DLD1 (cell line): ENCODE results near the gene ZNF273.

Source experiments
- in situ Hi-C: cut with HindIII; loops from 2 replicates; pipeline ENCODE4 v1.10.0; 2017; ENCODE audit warnings: low sequenced_read_pairs

ZNF273 gene

DNA sequence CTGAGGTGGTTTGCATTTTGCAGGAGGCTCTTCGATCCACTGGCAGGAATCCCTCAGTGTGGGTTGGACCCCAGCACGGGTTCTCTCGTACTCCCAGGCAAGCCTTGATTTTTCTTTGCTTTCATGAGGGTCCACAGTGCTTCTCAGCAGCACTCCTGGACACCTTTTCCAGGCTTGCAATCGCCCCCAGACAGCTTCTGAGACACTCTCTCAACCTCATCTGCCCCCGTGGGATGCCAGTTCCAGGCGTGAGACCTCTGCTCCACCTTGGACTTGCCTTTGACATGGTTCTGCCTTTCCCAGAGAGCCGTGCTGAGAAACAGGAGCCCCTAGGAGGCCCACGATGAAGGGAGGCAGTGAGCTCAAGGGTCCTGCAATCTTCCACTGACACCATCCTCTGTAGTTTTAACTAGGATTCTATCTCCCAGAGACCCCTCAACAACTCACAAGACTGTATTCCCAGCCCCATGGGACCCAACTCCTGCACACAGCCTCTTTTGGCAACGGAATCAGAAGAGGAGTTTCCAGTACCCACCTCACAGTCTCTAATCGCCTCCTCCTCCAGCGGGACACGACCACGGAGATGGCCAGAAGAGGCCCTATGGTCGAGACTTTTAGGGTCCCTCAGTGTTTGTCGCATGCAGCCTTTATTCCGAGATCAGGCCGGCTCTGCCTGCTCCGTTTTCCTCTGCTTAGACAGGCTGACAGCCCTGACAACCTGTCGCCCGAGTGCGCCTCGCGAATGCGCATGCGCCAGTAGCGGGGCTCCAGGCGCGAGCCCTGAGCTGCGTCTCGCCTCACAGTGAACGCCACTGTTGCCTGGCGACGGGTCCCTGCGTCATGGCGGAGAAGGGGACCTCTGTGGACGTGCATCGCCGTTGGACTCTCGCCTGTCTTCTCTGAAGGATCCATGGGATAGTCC lies 26.0 kb upstream of the ZNF273 start:
- in situ Hi-C loops = no loop called here

DNA sequence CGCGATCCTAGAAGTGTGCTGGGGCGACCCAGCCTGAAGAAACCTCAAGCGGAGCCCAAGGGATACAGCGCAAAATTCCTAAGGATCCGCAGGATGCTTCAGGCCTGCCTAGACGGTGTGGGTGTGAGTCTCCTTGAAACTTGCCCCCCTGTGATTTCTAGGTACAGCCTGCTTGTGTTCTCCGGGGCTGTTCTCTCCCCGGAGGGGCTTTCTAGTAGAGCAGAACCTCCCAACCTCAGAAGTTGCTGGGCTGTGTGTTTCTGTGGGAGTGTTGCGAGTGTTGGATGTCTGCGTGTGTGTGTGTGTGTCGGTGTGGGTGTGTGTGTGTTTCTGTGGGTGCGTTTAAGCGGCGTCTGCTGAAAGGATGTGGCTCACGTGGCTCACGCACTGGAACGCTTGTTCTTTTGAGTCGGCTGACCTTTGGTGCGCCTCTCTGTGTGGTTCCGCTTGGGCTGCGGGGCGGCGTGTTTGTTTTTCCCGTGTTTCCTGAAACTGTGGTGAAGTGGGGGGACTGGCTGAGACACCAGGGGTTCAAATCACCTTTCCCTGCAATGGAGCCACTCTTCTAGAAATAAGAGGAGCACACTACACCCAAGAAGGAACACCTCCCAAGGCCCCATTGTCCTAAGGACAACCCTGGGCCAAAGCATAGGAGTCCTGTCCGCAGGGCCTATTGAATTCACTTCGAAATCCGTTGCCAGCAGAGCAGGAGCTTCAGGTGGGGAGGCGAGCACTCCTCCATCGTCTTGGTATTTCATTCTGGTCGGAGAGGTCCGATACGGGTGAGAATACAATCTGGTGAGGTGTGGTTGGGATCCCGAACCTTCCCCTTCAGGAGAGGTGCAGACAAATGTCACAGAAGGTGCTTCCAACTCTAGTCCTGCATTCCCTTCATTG lies 25.1 kb upstream of the ZNF273 start:
- in situ Hi-C loops = no loop called here

DNA sequence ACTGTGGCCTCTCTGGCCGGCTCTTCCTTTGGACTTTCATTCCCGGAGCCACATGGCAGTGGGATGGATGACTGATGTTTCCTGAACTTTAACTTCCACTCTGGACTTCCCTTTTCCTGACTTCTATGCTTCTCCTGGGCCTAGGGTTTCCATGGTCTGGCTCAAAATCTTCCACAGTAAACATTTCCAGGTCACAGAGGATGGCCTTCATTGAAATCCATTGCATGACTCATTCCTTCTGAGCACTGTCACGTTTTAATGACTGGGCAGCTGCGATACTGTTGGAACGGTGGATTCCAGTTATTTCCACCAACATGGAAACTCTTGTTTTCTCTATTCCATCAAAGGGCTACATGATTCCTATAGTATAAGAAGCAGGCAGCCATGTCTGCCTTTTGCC lies 24.4 kb upstream of the ZNF273 start:
- in situ Hi-C loops = no loop called here

DNA sequence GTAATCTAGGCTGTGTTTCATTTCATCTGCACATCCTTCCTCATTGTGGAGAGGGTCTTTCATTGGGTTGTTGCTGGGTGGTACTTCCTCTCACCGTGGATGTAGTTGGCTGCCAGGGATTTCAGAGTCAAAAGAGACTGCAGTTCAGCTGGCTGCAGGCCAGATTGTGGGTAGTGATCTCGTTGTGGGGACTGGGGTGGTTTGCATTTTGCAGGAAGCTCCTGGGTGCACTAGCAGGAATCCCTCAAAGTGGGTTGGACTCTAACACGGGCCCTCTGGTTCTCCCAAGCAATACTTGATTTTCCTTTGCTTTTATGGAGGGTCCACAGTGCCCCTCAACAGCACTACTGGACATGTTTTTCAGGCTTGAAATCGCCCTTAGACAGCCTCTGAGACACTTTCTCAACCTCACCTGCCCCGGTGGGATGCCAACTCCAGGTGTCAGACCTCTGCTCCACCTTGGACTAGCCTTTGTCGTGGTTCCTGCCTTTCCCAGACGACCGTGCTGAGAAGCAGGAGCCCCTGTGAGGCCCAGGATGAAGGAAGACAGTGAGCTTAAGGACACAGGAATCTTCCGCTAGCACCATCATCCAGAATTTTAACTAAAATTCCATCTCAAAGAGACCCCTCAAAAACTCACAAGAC lies 23.9 kb upstream of the ZNF273 start:
- in situ Hi-C loops = no loop called here

DNA sequence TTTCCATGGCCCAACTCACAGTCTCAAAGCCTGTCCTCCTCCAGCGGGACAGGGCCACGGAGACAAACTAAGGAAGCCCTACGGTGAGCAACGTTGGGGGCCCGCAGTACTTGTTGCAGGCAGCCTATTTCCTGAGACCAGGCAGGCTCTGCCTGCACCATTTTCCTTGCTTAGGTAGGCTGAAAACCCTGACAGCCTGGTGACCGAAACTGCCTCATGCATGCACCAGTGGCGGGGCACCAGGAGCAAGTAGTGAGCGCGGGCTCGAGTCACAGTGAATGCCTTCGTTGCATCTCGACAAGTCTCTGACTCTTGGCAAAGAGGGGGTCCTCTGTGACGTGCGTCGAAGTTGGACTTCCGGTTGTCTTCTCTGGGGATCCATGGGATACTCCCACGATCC lies 23.3 kb upstream of the ZNF273 start:
- in situ Hi-C loops = no loop called here

DNA sequence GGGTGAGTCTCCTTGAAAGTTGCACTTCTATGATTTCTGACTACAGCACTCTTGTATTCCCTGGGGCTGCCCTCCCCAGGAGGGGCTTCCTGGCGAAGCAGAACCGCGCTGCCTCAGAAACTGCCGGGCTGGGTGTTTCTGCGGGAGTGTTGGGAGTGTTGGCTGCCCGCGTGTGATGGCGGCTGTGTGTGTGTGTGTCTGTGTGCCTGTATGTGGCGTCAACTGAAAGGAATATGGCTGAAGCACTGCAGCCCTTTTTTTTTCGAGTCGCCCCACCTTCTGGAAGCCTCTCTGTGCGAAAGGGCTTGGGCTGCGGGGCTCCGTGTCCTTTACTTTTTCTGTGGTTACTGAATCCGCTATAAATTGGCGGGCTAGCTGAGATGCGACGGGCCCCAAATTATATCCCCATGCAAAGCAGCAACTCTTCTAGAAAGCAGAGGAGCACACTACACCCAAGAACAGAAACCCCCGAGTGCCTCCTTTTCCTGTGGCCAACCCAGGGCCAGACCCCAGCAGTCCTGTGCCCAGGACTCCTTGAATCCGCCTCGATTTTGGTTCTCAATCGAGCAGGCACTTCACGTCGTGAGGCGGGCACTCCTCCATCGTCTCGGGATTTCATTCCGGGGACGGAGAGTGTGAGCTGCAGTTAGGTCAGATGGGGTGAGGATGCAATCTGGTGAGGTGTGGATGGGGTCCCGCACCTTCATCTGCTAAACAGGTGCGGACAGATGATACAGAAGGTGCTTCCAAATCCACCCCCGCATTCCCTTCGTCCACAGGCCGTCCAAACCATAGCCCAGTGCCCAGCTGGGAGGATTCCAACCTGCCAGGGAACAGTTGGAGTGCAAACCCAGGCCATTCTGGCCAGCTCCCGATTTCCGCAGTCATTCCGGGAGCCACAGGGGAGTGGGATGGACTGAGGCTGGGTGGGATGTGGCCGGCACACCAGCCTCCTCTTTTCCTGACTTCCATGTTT lies 22.5 kb upstream of the ZNF273 start:
- in situ Hi-C loops = no loop called here

DNA sequence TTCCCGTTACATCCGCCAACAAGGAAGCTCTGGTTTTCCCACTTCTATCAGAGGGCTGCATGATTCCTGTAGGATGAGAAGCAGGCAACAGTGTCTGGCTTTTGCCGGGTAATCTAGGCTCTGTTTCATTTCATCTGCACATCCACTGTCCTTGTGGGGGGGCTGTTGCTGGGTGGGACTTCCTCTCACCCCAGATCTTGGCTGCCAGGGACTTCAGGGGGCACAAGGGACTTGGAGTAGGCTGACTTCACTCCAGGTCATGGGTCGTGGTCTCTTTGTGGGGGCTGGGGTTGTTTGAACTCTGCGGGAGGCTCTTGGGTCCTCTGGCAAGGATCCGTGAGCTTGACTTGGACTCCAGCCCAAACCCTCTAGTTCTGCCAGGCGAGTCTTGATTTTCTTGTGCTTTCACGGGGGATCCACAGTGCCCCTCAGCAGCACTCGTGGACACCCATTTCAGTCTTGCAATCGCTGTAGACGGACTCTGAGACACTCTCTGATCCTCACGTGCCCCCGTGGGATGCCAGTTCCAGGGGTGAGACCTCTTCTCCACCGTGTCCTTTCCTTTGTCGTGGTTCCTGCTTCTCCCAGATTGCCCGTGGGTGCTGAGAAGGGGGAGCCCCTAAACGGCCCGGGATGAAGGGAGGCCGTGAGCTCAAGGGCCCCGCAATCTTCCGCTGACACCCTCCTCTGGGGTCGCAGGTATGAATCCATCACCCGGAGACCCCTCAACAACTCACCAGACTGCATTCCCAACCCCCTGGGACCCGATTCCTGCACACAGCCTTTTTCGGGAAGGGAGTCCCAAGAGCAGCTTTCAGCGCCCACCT lies 21.4 kb upstream of the ZNF273 start:
- in situ Hi-C loops = no loop called here

DNA sequence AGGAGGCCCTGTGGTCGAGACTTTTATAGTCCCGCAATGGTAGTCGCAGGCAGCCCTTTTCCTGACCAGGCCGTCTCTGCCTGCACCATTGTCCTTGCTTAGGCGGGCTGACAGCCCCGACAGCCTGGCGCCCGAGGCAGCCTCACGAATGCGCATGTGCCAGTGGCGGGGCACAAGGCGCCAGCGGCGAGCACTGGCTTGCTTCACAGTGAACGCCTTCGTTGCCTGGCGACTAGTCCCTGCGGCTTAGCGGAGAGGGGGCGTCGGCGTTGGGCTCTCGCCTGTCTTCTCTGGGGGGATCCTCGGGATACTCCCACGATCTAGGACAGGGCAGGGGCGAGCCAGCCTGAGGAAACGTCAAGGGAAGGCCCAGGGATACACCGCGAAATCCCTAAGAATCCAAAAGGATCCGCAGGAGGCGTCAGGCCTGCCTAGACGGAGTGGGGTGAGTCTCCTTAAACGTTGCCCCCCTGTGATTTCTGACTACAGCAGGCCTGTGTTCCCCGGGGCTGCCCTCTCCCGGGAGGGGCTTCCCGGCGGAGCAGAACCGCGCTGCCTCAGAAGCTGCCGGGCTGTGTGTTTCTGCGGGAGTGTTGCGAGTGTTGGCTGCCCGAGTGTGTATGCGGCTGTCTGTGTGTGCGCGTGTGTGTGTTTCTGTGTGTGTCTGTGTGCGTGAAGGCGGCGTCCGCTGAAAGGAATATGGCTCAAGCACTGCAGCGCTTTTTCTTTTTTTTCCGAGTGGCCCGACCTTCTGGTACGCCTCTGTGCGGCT lies 20.5 kb upstream of the ZNF273 start:
- in situ Hi-C loops = no loop called here

DNA sequence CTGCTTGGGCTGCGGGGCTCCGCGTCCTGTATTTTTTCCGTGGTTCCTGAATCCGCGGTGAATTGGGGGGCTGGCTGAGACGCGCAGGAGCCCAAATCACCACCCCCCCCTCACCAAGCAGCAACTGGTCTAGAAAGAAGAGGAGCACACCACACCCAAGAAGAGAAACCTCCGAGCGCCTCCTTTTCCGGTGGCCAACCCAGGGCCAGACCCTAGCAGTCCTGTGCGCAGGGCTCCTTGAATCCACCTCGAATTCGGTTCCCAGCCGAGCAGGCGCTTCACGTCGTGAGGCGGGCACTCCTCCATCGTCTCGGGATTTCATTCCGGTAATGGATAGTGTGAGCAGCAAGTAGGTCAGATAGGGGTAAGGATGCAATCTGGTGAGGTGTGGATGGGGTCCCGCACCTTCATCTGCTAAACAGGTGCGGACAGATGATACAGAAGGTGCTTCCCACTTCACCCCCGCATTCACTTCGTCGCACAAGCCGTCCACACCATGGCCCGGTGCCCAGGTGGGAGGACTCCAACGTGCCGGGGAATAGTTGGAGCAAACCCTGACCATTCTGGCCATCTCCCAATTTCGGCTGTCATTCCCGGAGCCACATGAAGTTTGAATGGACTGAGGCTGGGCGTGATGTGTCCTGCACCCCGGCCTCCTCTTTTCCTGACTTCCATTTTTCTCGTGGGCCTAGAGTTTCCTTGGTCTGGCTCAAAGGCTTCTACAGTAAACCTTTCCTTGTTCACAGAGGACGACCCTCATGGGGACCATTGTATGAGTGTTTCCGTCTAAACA lies 19.8 kb upstream of the ZNF273 start:
- in situ Hi-C loops = no loop called here

DNA sequence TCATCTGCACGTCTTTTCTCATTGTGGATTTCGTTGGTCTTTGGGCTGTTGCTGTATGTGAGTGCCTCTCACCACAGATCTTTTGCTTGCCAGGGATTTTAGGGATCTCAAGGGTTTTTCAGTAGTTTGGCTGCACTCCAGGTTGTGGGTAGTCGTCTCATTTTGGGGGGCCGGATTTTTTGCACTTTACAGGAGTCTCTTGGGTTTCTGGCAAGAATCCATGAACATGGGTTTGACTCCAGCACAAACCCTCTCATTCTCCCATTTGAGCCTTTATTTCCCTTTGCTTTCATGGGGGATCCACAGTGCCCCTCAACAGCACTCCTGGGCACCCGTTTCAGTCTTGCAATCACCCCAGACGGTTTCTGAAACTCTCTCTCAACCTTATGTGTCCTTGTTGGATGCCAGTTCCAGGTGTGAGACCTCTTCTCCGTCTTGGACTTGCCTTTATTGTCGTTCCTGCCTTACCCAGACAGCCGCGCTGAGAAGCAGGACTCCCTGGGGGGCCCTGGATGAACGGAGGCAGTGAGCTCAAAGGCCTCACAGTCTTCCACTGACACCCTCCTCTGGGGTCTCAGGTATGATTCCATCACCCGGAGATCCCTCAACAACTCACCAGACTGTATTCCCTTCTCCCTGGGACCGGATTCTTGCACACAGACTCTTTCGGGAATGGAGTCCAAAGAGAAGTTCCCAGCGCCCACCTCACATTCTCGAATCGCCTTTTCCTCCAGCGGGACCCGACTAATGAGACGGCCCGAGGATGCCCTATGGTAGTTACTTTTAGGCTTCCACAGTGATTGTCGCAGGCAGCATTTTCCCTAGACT lies 18.8 kb upstream of the ZNF273 start:
- in situ Hi-C loops = no loop called here

DNA sequence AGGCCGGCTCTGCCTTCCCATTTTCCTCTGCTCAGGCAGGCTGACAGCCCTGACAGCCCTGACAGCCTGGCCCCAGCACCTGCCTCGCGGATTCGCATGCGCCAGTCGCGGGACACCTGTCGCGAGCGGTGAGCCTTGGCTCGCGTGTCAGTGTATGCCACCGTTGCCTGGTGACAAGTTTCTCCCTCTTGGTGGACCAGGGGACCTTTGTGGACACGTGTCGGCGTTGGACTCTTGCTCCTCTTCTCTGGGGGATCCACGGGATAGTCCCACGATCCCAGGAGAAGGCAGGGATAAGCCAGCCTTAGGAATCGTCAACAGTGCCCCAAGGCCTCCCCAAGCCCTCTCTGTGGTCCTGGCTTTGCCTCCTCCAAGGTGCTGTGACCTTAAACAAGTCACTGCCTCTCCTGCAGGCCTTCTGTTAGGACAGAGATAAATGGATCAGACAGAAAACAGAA lies 18.1 kb upstream of the ZNF273 start:
- in situ Hi-C loops = no loop called here

DNA sequence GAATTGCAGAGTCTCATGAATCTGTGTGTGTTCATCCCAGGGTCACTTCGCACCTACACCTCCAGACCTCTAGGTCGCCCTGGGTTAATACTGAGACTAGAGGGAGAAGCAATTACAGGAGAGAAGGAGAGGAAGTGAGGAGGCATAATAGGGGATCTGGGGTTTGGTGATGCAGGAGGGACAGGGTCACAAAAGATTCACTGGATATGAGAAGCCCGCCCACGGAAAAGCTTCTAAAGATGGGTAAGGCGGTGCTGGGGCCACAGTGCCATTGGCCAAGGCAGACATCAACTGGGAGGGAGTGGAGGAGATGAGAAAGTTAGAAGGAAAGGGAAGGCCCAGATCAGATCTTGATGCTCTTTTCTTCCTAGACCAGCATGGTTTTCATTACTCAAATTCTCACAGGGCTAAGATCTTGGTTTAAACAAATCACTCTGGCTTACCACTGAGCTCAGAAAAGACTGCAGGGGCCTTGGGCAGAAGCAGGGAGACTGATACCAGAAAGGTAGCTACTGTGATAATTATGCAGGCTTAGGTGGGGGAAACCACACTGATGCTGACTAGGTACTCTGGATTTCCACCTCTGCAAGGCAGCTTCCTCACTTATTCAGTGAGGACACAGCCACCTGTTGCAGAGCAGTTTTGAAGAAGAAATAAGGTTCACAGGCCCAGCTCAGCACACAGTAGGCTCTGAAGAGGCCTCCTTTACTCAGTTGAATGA lies 17.4 kb upstream of the ZNF273 start:
- in situ Hi-C loops = no loop called here

DNA sequence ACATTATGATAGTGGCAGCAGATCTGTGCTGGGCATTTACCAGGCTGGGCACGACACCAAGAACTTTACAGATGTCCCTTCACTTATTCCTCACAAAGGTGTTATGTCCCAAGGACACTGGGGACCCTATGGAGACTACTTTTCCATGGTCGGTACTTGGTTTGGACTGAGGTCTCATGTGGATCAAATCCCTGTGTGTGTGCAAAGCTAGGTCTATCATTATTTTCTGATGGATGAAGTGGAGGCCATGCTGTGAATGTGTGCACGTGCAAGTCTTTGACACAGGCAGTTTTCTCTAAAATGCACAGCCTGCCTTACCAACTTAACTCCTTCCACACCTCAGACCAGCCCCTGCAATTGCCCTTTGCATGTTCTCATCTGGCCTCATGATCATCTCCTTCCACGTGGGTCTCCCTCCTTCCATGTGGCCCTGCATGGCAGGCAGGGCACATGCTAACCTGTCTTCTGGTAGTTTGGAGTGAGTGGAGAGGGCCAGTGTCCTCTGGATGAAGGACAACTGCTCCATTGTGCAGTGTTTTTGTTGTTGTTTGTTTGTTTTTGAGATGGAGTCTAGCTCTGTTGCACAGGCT lies 16.0 kb upstream of the ZNF273 start:
- in situ Hi-C loops = no loop called here

DNA sequence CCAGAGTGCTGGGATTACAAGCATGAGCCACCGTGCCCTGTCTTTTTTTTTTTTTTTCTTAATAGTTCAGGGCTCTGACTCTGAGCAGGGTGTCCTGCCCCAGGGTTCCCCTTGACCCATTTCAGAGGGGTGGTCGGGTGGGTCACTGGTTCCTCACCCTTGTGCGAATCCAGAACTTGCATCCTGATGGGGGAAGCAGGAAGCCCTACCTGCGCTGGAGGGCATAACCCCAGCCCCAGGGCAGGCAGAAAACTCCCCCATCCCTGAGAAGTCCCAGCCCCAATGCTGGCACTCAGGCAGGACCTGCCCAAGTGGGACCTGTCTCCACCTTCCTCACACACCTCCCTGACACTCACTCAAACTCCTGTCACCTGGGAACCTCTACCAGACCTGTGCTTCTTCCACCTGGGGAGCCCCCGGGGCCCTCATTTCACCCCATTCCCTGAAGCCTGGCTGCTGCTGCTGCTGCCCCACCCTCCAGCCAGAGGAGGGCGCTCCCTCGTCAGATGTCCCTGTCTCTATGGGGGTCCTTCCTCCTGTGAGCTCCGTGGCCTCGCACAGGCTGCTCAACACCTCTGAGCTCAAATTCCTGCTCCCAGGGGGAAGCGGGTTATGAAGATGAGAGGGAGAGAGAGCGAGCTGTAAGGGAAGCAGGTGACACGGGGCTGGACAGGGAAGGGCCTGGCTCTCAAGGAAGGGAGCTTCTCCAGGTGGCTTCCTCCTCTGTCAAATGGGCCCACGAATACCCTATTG lies 15.1 kb upstream of the ZNF273 start:
- in situ Hi-C loops = no loop called here

DNA sequence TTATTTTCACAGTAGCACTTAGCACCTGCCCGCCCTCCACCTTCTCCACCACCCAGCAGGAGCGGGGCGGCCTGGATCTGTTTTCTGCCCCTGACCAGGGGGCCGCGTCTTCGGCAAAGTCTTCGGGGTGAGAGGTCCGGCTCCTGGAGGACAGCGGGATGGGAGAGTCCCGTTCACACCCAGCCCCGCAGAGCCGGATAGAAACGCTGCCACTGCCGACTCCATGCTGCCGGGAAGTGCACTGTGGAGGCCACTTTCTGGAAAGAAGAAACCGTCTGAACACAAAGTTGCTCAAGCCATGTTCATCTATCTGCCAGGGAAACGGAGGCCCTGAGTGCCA lies 14.5 kb upstream of the ZNF273 start:
- in situ Hi-C loops = no loop called here
